HEK293 (cell line): ENCODE measurements around the gene FCHO1.

Experiments used
- CTCF ChIA-PET: fragments of 350-600 bp; formaldehyde crosslinking; extraction: SDS; loops from one replicate; lab custom pipeline; 2021; ENCODE audit warnings: antibody characterized with exemption; lab: Yijun Ruan, JAX
- POLR2A ChIA-PET: fragments of 300-600 bp; formaldehyde crosslinking; extraction: SDS; loops from one replicate; lab custom pipeline; 2020; ENCODE audit warnings: antibody characterized with exemption, inconsistent platforms; lab: Yijun Ruan, JAX
- H3K27ac ChIP-seq: fragments of 200-500 bp; sonication (Bioruptor generic); 2 replicates; pipeline ENCODE4 v1.5.1; 2014; ENCODE audit warnings: low read depth, low read length, control low read depth, inconsistent platforms; ENCODE audit errors: extremely low read depth
- H3K36me3 ChIP-seq, 2 experiments: fragments of 200-500 bp in 1 of 2; sonication (Bioruptor generic) in 1 of 2; 1 replicate in 1 of 2; 2 replicates in 1 of 2; pipeline ENCODE4 v1.5.1; 2014 to 2017; ENCODE audit warnings: inconsistent platforms in 2 of 2, low read length in 2 of 2; ENCODE audit not compliant: control insufficient read depth in 2 of 2, insufficient read depth in 1 of 2
- H3K4me1 ChIP-seq: fragments of 200-500 bp; sonication (Bioruptor generic); 2 replicates; pipeline ENCODE4 v1.5.1; 2014; ENCODE audit warnings: mild to moderate bottlenecking, low read length, inconsistent platforms; ENCODE audit not compliant: control insufficient read depth, insufficient read depth
- H3K4me3 ChIP-seq: 2 replicates; pipeline ENCODE4 v1.5.1; 2011; ENCODE audit warnings: low read depth, mild to moderate bottlenecking, control low read depth, low read length, moderate library complexity
- H3K9me3 ChIP-seq: fragments of 200-500 bp; sonication (Bioruptor generic); 2 replicates; pipeline ENCODE4 v1.5.1; 2014; ENCODE audit warnings: low read depth, low read length, inconsistent platforms; ENCODE audit not compliant: control insufficient read depth, insufficient read depth
- ELK4 ChIP-seq: IDR thresholded peaks from 2 replicates; pipeline ENCODE4 v1.6.1; 2011; ENCODE audit warnings: mild to moderate bottlenecking, low read depth, low read length, borderline replicate concordance
- GLIS1 ChIP-seq: fragments of 450-650 bp; formaldehyde crosslinking; IDR thresholded peaks from 2 replicates; pipeline ENCODE4 v1.5.1; 2016; ENCODE audit warnings: missing biosample characterization, missing genetic modification characterization
- GLIS2 ChIP-seq: fragments of 450-650 bp; formaldehyde crosslinking; IDR thresholded peaks from 2 replicates; pipeline ENCODE4 v1.5.1; 2016; ENCODE audit warnings: missing biosample characterization, missing genetic modification characterization
- PRDM10 ChIP-seq: fragments of 450-650 bp; formaldehyde crosslinking; IDR thresholded peaks from 2 replicates; pipeline ENCODE4 v1.5.1; 2016; ENCODE audit warnings: missing biosample characterization, missing genetic modification characterization
- SP7 ChIP-seq: fragments of 450-650 bp; formaldehyde crosslinking; IDR thresholded peaks from 2 replicates; pipeline ENCODE4 v1.5.1; 2016; ENCODE audit warnings: missing biosample characterization, missing genetic modification characterization
- YY1 ChIP-seq: fragments of 450-650 bp; formaldehyde crosslinking; IDR thresholded peaks from 2 replicates; pipeline ENCODE4 v1.5.1; 2018; ENCODE audit warnings: missing biosample characterization, missing genetic modification characterization
- ZFP37 ChIP-seq: fragments of 450-650 bp; formaldehyde crosslinking; IDR thresholded peaks from 2 replicates; pipeline ENCODE4 v1.5.1; 2016; ENCODE audit warnings: missing biosample characterization, missing genetic modification characterization
- ZNF23 ChIP-seq: fragments of 450-650 bp; formaldehyde crosslinking; IDR thresholded peaks from 2 replicates; pipeline ENCODE4 v1.5.1; 2016; ENCODE audit warnings: missing biosample characterization, missing genetic modification characterization, borderline replicate concordance
- ZNF280C ChIP-seq: fragments of 450-650 bp; formaldehyde crosslinking; IDR thresholded peaks from 2 replicates; pipeline ENCODE4 v1.5.1; 2016; ENCODE audit warnings: missing biosample characterization, missing genetic modification characterization
- ZNF280D ChIP-seq: fragments of 450-650 bp; formaldehyde crosslinking; IDR thresholded peaks from 2 replicates; pipeline ENCODE4 v1.5.1; 2016; ENCODE audit warnings: missing biosample characterization, missing genetic modification characterization
- ZNF394 ChIP-seq: fragments of 450-650 bp; formaldehyde crosslinking; IDR thresholded peaks from 2 replicates; pipeline ENCODE4 v1.5.1; 2016; ENCODE audit warnings: missing biosample characterization, missing genetic modification characterization, mild to moderate bottlenecking, moderate library complexity, borderline replicate concordance
- ZNF449 ChIP-seq: fragments of 450-650 bp; formaldehyde crosslinking; IDR thresholded peaks from 2 replicates; pipeline ENCODE4 v1.5.1; 2017; ENCODE audit warnings: missing biosample characterization, mild to moderate bottlenecking, missing genetic modification characterization, moderate library complexity
- ZNF488 ChIP-seq: fragments of 450-650 bp; formaldehyde crosslinking; IDR thresholded peaks from 2 replicates; pipeline ENCODE4 v1.5.1; 2016; ENCODE audit warnings: missing biosample characterization, missing genetic modification characterization
- ZNF530 ChIP-seq: fragments of 450-650 bp; formaldehyde crosslinking; IDR thresholded peaks from 2 replicates; pipeline ENCODE4 v1.5.1; 2016; ENCODE audit warnings: low read depth, missing biosample characterization, missing genetic modification characterization
- ZNF558 ChIP-seq: fragments of 450-650 bp; formaldehyde crosslinking; IDR thresholded peaks from 2 replicates; pipeline ENCODE4 v1.5.1; 2016; ENCODE audit warnings: missing biosample characterization, missing genetic modification characterization
- ZNF571 ChIP-seq: fragments of 450-650 bp; formaldehyde crosslinking; IDR thresholded peaks from 2 replicates; pipeline ENCODE4 v1.5.0; 2017; ENCODE audit warnings: missing biosample characterization, missing genetic modification characterization
- ZNF621 ChIP-seq: fragments of 450-650 bp; formaldehyde crosslinking; IDR thresholded peaks from 2 replicates; pipeline ENCODE4 v1.5.1; 2017; ENCODE audit warnings: missing biosample characterization, missing genetic modification characterization
- ZNF624 ChIP-seq: fragments of 450-650 bp; formaldehyde crosslinking; IDR thresholded peaks from 2 replicates; pipeline ENCODE4 v1.5.1; 2017; ENCODE audit warnings: missing biosample characterization, missing genetic modification characterization
- ZNF664 ChIP-seq: fragments of 450-650 bp; formaldehyde crosslinking; IDR thresholded peaks from 2 replicates; pipeline ENCODE4 v1.5.1; 2016; ENCODE audit warnings: missing biosample characterization, missing genetic modification characterization
- ZNF670 ChIP-seq: fragments of 450-650 bp; formaldehyde crosslinking; IDR thresholded peaks from 2 replicates; pipeline ENCODE4 v1.5.1; 2016; ENCODE audit warnings: missing biosample characterization, missing genetic modification characterization, low read depth
- ZNF830 ChIP-seq: fragments of 450-650 bp; IDR thresholded peaks from 2 replicates; pipeline ENCODE4 v1.5.0; 2018; ENCODE audit warnings: missing biosample characterization, missing genetic modification characterization, low read depth, mild to moderate bottlenecking, moderate library complexity
- ZSCAN16 ChIP-seq: fragments of 450-650 bp; formaldehyde crosslinking; IDR thresholded peaks from 2 replicates; pipeline ENCODE4 v1.5.1; 2016; ENCODE audit warnings: missing biosample characterization, missing genetic modification characterization
- ZSCAN4 ChIP-seq: fragments of 450-650 bp; formaldehyde crosslinking; IDR thresholded peaks from 2 replicates; pipeline ENCODE4 v1.5.1; 2017; ENCODE audit warnings: missing biosample characterization, missing genetic modification characterization

FCHO1 gene

GRCh38 chr19:17778968-17779929 lies 28.0 kb downstream of the FCHO1 start:
- Histone ChIP-seq H3K27ac (no peak overlapping the region), H3K4me3 (no peak overlapping the region), H3K9me3 (no peaks in the 10 kb centered on the region), H3K36me3 (no peaks in the 10 kb centered on the region), H3K4me1 (no peaks in the 10 kb centered on the region)
- POLR2A ChIA-PET = no interaction called here
- CTCF ChIA-PET = no interaction called here
- TF ChIP-seq ZNF664 (tag by site-specific recombination) = no peak
- TF ChIP-seq GLIS2 = peak; percentile 16; the same call in 1 of the 2 replicates
- TF ChIP-seq ZFP37 (tag by site-specific recombination) = no peak
- TF ChIP-seq ELK4 = no peak
- TF ChIP-seq ZNF670 (tag by site-specific recombination) = no peak
- TF ChIP-seq SP7 (tag by site-specific recombination) = peak; percentile 65
- TF ChIP-seq ZNF449 (tag by site-specific recombination) = no peak
- no peak for TF ChIP-seq YY1 (tag by site-specific recombination)
- TF ChIP-seq ZNF23 (tag by site-specific recombination) = no peak
- TF ChIP-seq ZNF394 (tag by site-specific recombination) = no peak
- TF ChIP-seq ZNF488 (tag by site-specific recombination) = no peak
- TF ChIP-seq GLIS1 (tag by site-specific recombination) = peak; percentile 93
- TF ChIP-seq ZNF624 = no peak
- no peak for TF ChIP-seq ZNF280C (tag by site-specific recombination)
- no peak for TF ChIP-seq PRDM10
- no peak for TF ChIP-seq ZSCAN16 (tag by site-specific recombination)
- no peak for TF ChIP-seq ZNF621
- no peak for TF ChIP-seq ZNF830 (tag by site-specific recombination)
- TF ChIP-seq ZNF530 (tag by site-specific recombination) = no peak
- TF ChIP-seq ZSCAN4 (tag by site-specific recombination) = no peak
- TF ChIP-seq ZNF558 (tag by site-specific recombination) = no peak
- TF ChIP-seq ZNF571 (tag by site-specific recombination) = no peak
- no peak for TF ChIP-seq ZNF280D (tag by site-specific recombination)
